ENCODE measurements around the gene UGT1A5.

- TF ChIP-seq, protein P1, sequence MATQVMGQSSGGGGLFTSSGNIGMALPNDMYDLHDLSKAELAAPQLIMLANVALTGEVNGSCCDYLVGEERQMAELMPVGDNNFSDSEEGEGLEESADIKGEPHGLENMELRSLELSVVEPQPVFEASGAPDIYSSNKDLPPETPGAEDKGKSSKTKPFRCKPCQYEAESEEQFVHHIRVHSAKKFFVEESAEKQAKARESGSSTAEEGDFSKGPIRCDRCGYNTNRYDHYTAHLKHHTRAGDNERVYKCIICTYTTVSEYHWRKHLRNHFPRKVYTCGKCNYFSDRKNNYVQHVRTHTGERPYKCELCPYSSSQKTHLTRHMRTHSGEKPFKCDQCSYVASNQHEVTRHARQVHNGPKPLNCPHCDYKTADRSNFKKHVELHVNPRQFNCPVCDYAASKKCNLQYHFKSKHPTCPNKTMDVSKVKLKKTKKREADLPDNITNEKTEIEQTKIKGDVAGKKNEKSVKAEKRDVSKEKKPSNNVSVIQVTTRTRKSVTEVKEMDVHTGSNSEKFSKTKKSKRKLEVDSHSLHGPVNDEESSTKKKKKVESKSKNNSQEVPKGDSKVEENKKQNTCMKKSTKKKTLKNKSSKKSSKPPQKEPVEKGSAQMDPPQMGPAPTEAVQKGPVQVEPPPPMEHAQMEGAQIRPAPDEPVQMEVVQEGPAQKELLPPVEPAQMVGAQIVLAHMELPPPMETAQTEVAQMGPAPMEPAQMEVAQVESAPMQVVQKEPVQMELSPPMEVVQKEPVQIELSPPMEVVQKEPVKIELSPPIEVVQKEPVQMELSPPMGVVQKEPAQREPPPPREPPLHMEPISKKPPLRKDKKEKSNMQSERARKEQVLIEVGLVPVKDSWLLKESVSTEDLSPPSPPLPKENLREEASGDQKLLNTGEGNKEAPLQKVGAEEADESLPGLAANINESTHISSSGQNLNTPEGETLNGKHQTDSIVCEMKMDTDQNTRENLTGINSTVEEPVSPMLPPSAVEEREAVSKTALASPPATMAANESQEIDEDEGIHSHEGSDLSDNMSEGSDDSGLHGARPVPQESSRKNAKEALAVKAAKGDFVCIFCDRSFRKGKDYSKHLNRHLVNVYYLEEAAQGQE (IDR thresholded peaks at IDR 0.05; ENCODE audit: borderline replicate concordance), result no peak
- TF ChIP-seq, protein P2, sequence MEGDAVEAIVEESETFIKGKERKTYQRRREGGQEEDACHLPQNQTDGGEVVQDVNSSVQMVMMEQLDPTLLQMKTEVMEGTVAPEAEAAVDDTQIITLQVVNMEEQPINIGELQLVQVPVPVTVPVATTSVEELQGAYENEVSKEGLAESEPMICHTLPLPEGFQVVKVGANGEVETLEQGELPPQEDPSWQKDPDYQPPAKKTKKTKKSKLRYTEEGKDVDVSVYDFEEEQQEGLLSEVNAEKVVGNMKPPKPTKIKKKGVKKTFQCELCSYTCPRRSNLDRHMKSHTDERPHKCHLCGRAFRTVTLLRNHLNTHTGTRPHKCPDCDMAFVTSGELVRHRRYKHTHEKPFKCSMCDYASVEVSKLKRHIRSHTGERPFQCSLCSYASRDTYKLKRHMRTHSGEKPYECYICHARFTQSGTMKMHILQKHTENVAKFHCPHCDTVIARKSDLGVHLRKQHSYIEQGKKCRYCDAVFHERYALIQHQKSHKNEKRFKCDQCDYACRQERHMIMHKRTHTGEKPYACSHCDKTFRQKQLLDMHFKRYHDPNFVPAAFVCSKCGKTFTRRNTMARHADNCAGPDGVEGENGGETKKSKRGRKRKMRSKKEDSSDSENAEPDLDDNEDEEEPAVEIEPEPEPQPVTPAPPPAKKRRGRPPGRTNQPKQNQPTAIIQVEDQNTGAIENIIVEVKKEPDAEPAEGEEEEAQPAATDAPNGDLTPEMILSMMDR (IDR thresholded peaks at IDR 0.05; ENCODE audit: poor library complexity, severe bottlenecking), result no peak
- TF ChIP-seq RAD21 (conservative IDR thresholded peaks at IDR 0.05) (no peak), POLR2AphosphoS5 (IDR thresholded peaks at IDR 0.05) (no peak), SMC3 (conservative IDR thresholded peaks at IDR 0.05; ENCODE audit: poor library complexity) (no peak)
Measured at GRCh38 chr2:233760043-233760442, 47.3 kb downstream of the UGT1A5 start, which contains the start of gene UGT1A1.

Measured in neural cell (in vitro differentiated cells).